SK-N-MC (cell line): ENCODE data around the gene MAGI1.

Source experiments
- EZH2 ChIP-seq: fragments of 200-600 bp; sonication (generic); IDR thresholded peaks from one replicate; pipeline ENCODE4 v1.6.1; 2017; ENCODE audit warnings: antibody characterized with exemption
- POLR2AphosphoS5 ChIP-seq: IDR thresholded peaks from 2 replicates; pipeline ENCODE4 v1.6.1; 2012; ENCODE audit warnings: mild to moderate bottlenecking, low read depth, low read length, borderline replicate concordance

GRCh38 chr3:66050821-66051220 lies 12.1 kb upstream of the MAGI1 start:
- TF ChIP-seq EZH2 (no peak), POLR2AphosphoS5 (no peak)
